GM23248 (cell line): ENCODE measurements around the gene RSPH3.
"Not testable (repeated sequence)": the region's sequence is repeated elsewhere in the genome, so short reads cannot be mapped to it uniquely, and the experiment has no call there.

Source experiments
- EZH2 ChIP-seq: fragments of 200-600 bp; sonication (generic); IDR thresholded peaks from 2 replicates; pipeline ENCODE4 v1.6.1; 2018; ENCODE audit warnings: antibody characterized with exemption, mild to moderate bottlenecking; ENCODE audit not compliant: insufficient read depth, poor library complexity, severe bottlenecking
- EZH2phosphoT487 ChIP-seq: fragments of 200-600 bp; sonication (generic); IDR thresholded peaks from 2 replicates; pipeline ENCODE4 v1.6.1; 2018; ENCODE audit warnings: antibody characterized with exemption, moderate library complexity, mild to moderate bottlenecking, low read depth; ENCODE audit not compliant: insufficient read depth

GRCh38 chr6:159038318-159038717 is 38.3 kb upstream of the RSPH3 start:
- TF ChIP-seq EZH2, EZH2phosphoT487: not testable (repeated sequence)
